Peyer's patch (tissue), 4 donors: ENCODE data around the gene HSPB8. TPM values are rescaled to one million over a fixed set of nuclear protein-coding genes. Genes with fewer than 3 reads are reported as not detected.

ENCODE experiments used
- DNase-seq, 3 donors: peaks; one replicate each; pipeline ENCODE4 v3.0.0-alpha.2; 2017 to 2019
- H3K27ac ChIP-seq, 4 donors: fragments of 200-600 bp; sonication (generic); one replicate each; pipeline ENCODE4 v1.5.1; 2016 to 2019
- H3K27me3 ChIP-seq, 2 donors: fragments of 200-600 bp; sonication (generic); one replicate each; pipeline ENCODE4 v1.5.1; 2019
- H3K36me3 ChIP-seq, 3 donors: fragments of 200-600 bp; sonication (generic); one replicate each; pipeline ENCODE4 v1.5.1; 2016 to 2019
- H3K4me1 ChIP-seq, 4 donors: fragments of 200-600 bp; sonication (generic); one replicate each; pipeline ENCODE4 v1.5.1; 2016 to 2019
- H3K4me3 ChIP-seq, 4 donors: fragments of 200-600 bp; sonication (generic); 1 replicate in 3 of 4; 2 replicates in 1 of 4; pipeline ENCODE4 v1.5.1; 2016 to 2019; ENCODE audit warnings: mild to moderate bottlenecking in 1 of 4
- H3K9me3 ChIP-seq, 4 donors: fragments of 200-600 bp; sonication (generic); one replicate each; pipeline ENCODE4 v1.5.1; 2016 to 2019; ENCODE audit warnings: mild to moderate bottlenecking in 1 of 4
- CTCF ChIP-seq, 6 experiments: fragments of 450-650 bp in 4 of 6; fragments of 200-600 bp in 2 of 6; sonication (generic) in 1 of 6; IDR thresholded peaks; one replicate each; pipeline ENCODE4 v1.5.1; 2017 to 2019; ENCODE audit warnings: antibody characterized with exemption in 6 of 6, mild to moderate bottlenecking in 3 of 6, moderate library complexity in 1 of 6
- POLR2A ChIP-seq, 2 donors: fragments of 450-650 bp; IDR thresholded peaks; one replicate each; pipeline ENCODE4 v1.5.1; 2017; ENCODE audit warnings: antibody characterized with exemption in 2 of 2, mild to moderate bottlenecking in 2 of 2, moderate library complexity in 2 of 2
- total RNA-seq, 4 donors: library from RNA; depleted of rRNA; stranded (reverse); fragments of >200 nt; gene quantifications; one replicate each; pipeline ENCODE4 v1.1.0, GENCODE V29; 2016

Gene HSPB8
- total RNA-seq, 4 donors from 2014 or later = 3.7 to 20.6 (median 8.4) TPM

GRCh38 chr12:119171691-119172425 lies 6.9 kb upstream of the HSPB8 start:
- TF ChIP-seq POLR2A (IDR thresholded peaks at IDR 0.05) = no peak
- TF ChIP-seq CTCF (IDR thresholded peaks at IDR 0.05) = no peak

GRCh38 chr12:119175081-119175480 lies 3.6 kb upstream of the HSPB8 start:
- Histone ChIP-seq H3K4me3 (no peak overlapping the region), H3K36me3 (no peaks in the 10 kb centered on the region), H3K27me3 (no peaks in the 10 kb centered on the region), H3K27ac (no peak overlapping the region), H3K4me1 (no peaks in the 10 kb centered on the region), H3K9me3 (no peaks in the 10 kb centered on the region)
- TF ChIP-seq POLR2A (IDR thresholded peaks at IDR 0.05) = no peak
- no peak for TF ChIP-seq CTCF (IDR thresholded peaks at IDR 0.05)
- no peak for DNase-seq

More at GRCh38 chr12:119171691-119172425, 6.9 kb upstream of the HSPB8 start:
- no peaks in the 10 kb centered on the region for H3K4me1 ChIP-seq
- H3K4me3 ChIP-seq = no peak overlapping the region
- H3K27me3 ChIP-seq = no peaks in the 10 kb centered on the region
- H3K9me3 ChIP-seq = no peaks in the 10 kb centered on the region
- H3K27ac ChIP-seq = no peak overlapping the region
- H3K36me3 ChIP-seq = no peaks in the 10 kb centered on the region
- no peak for DNase-seq

DNA sequence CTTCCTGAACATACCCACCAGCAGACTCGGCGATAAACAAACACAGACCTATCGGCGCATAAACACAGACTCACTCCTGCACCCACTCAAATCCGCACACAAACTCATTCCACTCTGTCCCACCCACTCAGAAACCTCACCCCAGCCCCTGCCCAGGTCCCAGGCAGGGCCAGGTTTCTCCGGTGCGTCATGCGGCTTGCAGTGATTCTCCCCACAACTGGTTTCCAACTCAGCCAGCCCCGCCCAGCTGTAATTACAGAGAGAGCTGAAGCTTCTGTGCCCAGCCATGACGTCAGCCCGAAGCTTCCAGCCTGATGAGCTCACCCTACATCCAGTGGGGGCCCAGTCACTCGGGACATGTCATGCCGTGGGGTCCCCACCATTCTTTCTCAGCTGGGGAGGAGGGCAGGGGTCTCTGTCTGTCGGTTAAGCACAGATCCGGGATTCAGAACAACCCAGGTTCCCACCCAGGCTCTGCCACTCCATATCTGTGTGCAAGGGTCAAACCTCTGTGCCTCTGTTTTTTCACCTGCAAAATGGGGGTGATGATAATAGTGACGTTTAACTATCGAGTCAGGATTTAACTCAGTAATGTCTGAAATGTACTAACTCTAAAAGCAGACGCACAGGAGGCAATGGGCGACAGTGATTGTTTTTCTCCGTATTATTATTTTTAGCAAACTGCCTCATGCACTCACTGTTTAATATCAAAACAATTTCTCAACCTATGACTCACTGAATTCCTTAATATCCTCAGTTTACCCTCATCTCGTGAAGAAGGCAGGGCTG lies 2.3 kb upstream of the HSPB8 start:
- no peaks in the 10 kb centered on the region for H3K4me1 ChIP-seq
- TF ChIP-seq CTCF (IDR thresholded peaks at IDR 0.05) (no peak), POLR2A (IDR thresholded peaks at IDR 0.05) (no peak)
- H3K27ac ChIP-seq = peak overlapping the region in 3 of 4 donors; percentile 34 to 88 (median 55)
- no peaks in the 10 kb centered on the region for H3K36me3 ChIP-seq
- peak overlapping the region in 2 of 4 donors; percentile 30 to 31 for H3K4me3 ChIP-seq
- no peaks in the 10 kb centered on the region for H3K9me3 ChIP-seq
- peak; percentile 33 to 82 (median 64) for DNase-seq
- no peaks in the 10 kb centered on the region for H3K27me3 ChIP-seq

- Histone ChIP-seq H3K27me3 (no peaks in the 10 kb centered on the region), H3K4me1 (no peaks in the 10 kb centered on the region), H3K4me3 (no peak overlapping the region), H3K9me3 (no peaks in the 10 kb centered on the region), H3K36me3 (no peaks in the 10 kb centered on the region), H3K27ac (peak overlapping the region in 3 of 4 donors; percentile 3 to 88 (median 55))
- no peak for DNase-seq
- no peak for TF ChIP-seq CTCF (IDR thresholded peaks at IDR 0.05)
- TF ChIP-seq POLR2A (IDR thresholded peaks at IDR 0.05) = no peak
Measured at GRCh38 chr12:119177056-119177325, 1.7 kb upstream of the HSPB8 start.

GRCh38 chr12:119177724-119178380 lies 879 bp upstream of the HSPB8 start:
- no peak for DNase-seq
- Histone ChIP-seq H3K27ac (peak overlapping the region in 1 of 4 donors; percentile 88), H3K4me3 (no peak overlapping the region), H3K4me1 (no peaks in the 10 kb centered on the region), H3K36me3 (no peaks in the 10 kb centered on the region), H3K27me3 (no peaks in the 10 kb centered on the region), H3K9me3 (no peaks in the 10 kb centered on the region)
- TF ChIP-seq POLR2A (IDR thresholded peaks at IDR 0.05) = no peak
- no peak for TF ChIP-seq CTCF (IDR thresholded peaks at IDR 0.05)
